K562 (cell line): ENCODE data around the gene MAD1L1. TPM values are rescaled to one million over a fixed set of nuclear protein-coding genes. Genes with fewer than 3 reads are reported as not detected.
"Not testable (repeated sequence)": the region's sequence is repeated elsewhere in the genome, so short reads cannot be mapped to it uniquely, and the experiment has no call there.

Experiments used
- ATAC-seq: fragments of 200-7000 bp; cut with Tn5 transposase; 3 replicates; pipeline ENCODE4 v1.9.1; 2020; ENCODE audit warnings: moderate library complexity
- BruUV-seq: library from RNA; stranded (reverse); fragments of 400-500 nt; replicated peaks from 2 replicates; lab custom pipeline; 2021; lab: Mats Ljungman, UMichigan
- CTCF ChIA-PET: fragments of 300-600 bp; formaldehyde crosslinking; extraction: SDS; loops from one replicate; lab custom pipeline; 2021; ENCODE audit warnings: low intra/inter-chr PET ratio; lab: Yijun Ruan, JAX
- POLR2A ChIA-PET: fragments of 300-600, 350-650 bp; sonication (Branson Sonifier 250); formaldehyde crosslinking; extraction: SDS; loops from one replicate; lab custom pipeline; 2021; ENCODE audit warnings: antibody characterized with exemption, inconsistent platforms; lab: Yijun Ruan, JAX
- DNase-seq, 4 experiments: peaks; one replicate each; pipeline versions ENCODE4 v3.0.0 to v3.0.0-alpha.2; 2011 to 2018; ENCODE audit warnings: low spot score in 3 of 4, mixed read lengths in 3 of 4; ENCODE audit errors: extremely low read depth in 1 of 4
- FAIRE-seq: peaks from 2 replicates; lab custom pipeline; 2011; peaks lifted over from hg19 to GRCh38; lab: Jason Lieb, UNC
- H2AFZ ChIP-seq: 2 replicates; pipeline ENCODE4 v1.6.0; 2011; ENCODE audit warnings: low read depth, low read length, control low read depth, inconsistent platforms
- H3K27ac ChIP-seq: fragments of 200-600 bp; 3 replicates; pipeline ENCODE4 v1.8.0; 2011; ENCODE audit warnings: low read depth, mild to moderate bottlenecking, control low read depth, inconsistent platforms, low read length, moderate library complexity, mixed read lengths; ENCODE audit errors: extremely low read depth
- H3K27me3 ChIP-seq, 2 experiments: fragments of 300-600 bp in 1 of 2; 2 replicates in 1 of 2; 3 replicates in 1 of 2; pipeline versions ENCODE4 v1.6.0 to v1.8.0; 2011; ENCODE audit warnings: inconsistent platforms in 2 of 2, low read length in 2 of 2, mild to moderate bottlenecking in 1 of 2, mixed read lengths in 1 of 2, moderate library complexity in 1 of 2; ENCODE audit not compliant: control insufficient read depth in 2 of 2, insufficient read depth in 2 of 2
- H3K36me3 ChIP-seq: fragments of 300-600 bp; 3 replicates; pipeline ENCODE4 v1.8.0; 2011; ENCODE audit warnings: mild to moderate bottlenecking, low read length, inconsistent platforms; ENCODE audit not compliant: control insufficient read depth, insufficient read depth
- H3K4me1 ChIP-seq, 2 experiments: fragments of 200-600 bp in 1 of 2; replicated peaks in 1 of 2; 2 replicates in 1 of 2; 3 replicates in 1 of 2; pipeline versions ENCODE4 v1.5.1 to v1.8.0; 2011; ENCODE audit warnings: inconsistent platforms in 2 of 2, low read length in 2 of 2, mild to moderate bottlenecking in 1 of 2, mixed read lengths in 1 of 2, moderate library complexity in 1 of 2; ENCODE audit not compliant: control insufficient read depth in 2 of 2, insufficient read depth in 2 of 2
- H3K4me2 ChIP-seq: 2 replicates; pipeline ENCODE4 v1.6.1; 2011; ENCODE audit warnings: low read length, control low read depth, inconsistent platforms, mixed read lengths; ENCODE audit not compliant: insufficient read depth
- H3K4me3 ChIP-seq: fragments of 200-600 bp; sonication (generic), shearing (Covaris generic); 2 replicates; pipeline ENCODE4 v1.5.1; 2016; ENCODE audit warnings: control low read depth, inconsistent platforms
- H3K79me2 ChIP-seq: fragments of 200-600 bp; 3 replicates; pipeline ENCODE4 v1.8.0; 2011; ENCODE audit warnings: low read length, inconsistent platforms; ENCODE audit not compliant: control insufficient read depth, insufficient read depth
- H3K9ac ChIP-seq, 2 experiments: 2 replicates each; pipeline versions ENCODE4 v1.6.0 to v1.6.1; 2011; ENCODE audit warnings: low read depth in 2 of 2, low read length in 2 of 2, control low read depth in 1 of 2, inconsistent platforms in 1 of 2, mild to moderate bottlenecking in 1 of 2, mixed read lengths in 1 of 2; ENCODE audit not compliant: insufficient read depth in 1 of 2
- H3K9me1 ChIP-seq: one replicate; pipeline ENCODE4 v1.6.0; 2011; ENCODE audit warnings: inconsistent platforms, mild to moderate bottlenecking, low read length, moderate library complexity; ENCODE audit not compliant: control insufficient read depth, insufficient read depth
- H3K9me3 ChIP-seq: replicated peaks from 2 replicates; pipeline ENCODE4 v1.5.1; 2011; ENCODE audit warnings: low read depth, low read length, inconsistent platforms; ENCODE audit not compliant: control insufficient read depth, insufficient read depth
- H4K20me1 ChIP-seq: replicated peaks from 2 replicates; pipeline ENCODE4 v1.6.1; 2011; ENCODE audit warnings: low read length, inconsistent platforms, mixed read lengths; ENCODE audit not compliant: control insufficient read depth, insufficient read depth
- ARID1B ChIP-seq: fragments of 450-650 bp; IDR thresholded peaks from 2 replicates; pipeline ENCODE4 v1.6.1; 2016; ENCODE audit warnings: antibody characterized with exemption, mild to moderate bottlenecking, inconsistent platforms
- CBFA2T2 ChIP-seq: fragments of 450-650 bp; conservative IDR thresholded peaks from 2 replicates; pipeline ENCODE4 v1.6.1; 2017; ENCODE audit warnings: mild to moderate bottlenecking
- CXXC5 ChIP-seq: fragments of 250-450 bp; sonication (Bioruptor Pico); IDR thresholded peaks from 2 replicates; pipeline ENCODE4 v1.8.0; 2022; ENCODE audit warnings: inconsistent platforms, mild to moderate bottlenecking, moderate library complexity
- DMBX1 ChIP-seq: fragments of 250-450 bp; sonication (Bioruptor Pico); IDR thresholded peaks from 2 replicates; pipeline ENCODE4 v1.8.0; 2022; ENCODE audit warnings: inconsistent platforms, mild to moderate bottlenecking, moderate library complexity, borderline replicate concordance
- DPF2 ChIP-seq: fragments of 450-650 bp; IDR thresholded peaks from 2 replicates; pipeline ENCODE4 v1.6.1; 2016
- EP400 ChIP-seq: fragments of 450-650 bp; IDR thresholded peaks from 2 replicates; pipeline ENCODE4 v1.6.1; 2017; ENCODE audit warnings: antibody characterized with exemption, mild to moderate bottlenecking, moderate library complexity
- FOXK2 ChIP-seq, 2 experiments: fragments of 450-650 bp; IDR thresholded peaks in 1 of 2; conservative IDR thresholded peaks in 1 of 2; 2 replicates each; pipeline ENCODE4 v1.6.1; 2016; ENCODE audit warnings: low read depth in 2 of 2, mild to moderate bottlenecking in 1 of 2
- HDAC1 ChIP-seq, 2 experiments: fragments of 450-650 bp; IDR thresholded peaks; 2 replicates each; pipeline ENCODE4 v1.6.1; 2016 to 2017; ENCODE audit warnings: inconsistent platforms in 1 of 2, mild to moderate bottlenecking in 1 of 2, moderate library complexity in 1 of 2
- HMBOX1 ChIP-seq: sonication (generic); IDR thresholded peaks from 2 replicates; pipeline ENCODE4 v1.6.1; 2016
- KDM1A ChIP-seq, 2 experiments: fragments of 450-650 bp; IDR thresholded peaks; 2 replicates each; pipeline ENCODE4 v1.6.1; 2016; ENCODE audit warnings: mild to moderate bottlenecking in 2 of 2
- MIER1 ChIP-seq: fragments of 450-650 bp; IDR thresholded peaks from 2 replicates; pipeline ENCODE4 v1.6.1; 2016; ENCODE audit warnings: antibody characterized with exemption, mild to moderate bottlenecking, low read depth
- MNT ChIP-seq, 2 experiments: fragments of 450-650 bp; conservative IDR thresholded peaks; 2 replicates each; pipeline ENCODE4 v1.6.1; 2017; ENCODE audit warnings: mild to moderate bottlenecking in 2 of 2, moderate library complexity in 2 of 2
- NCOR1 ChIP-seq: fragments of 450-650 bp; IDR thresholded peaks from 2 replicates; pipeline ENCODE4 v1.6.1; 2016; ENCODE audit warnings: mild to moderate bottlenecking, moderate library complexity
- NFIC ChIP-seq: fragments of 450-650 bp; IDR thresholded peaks from 2 replicates; pipeline ENCODE4 v1.6.1; 2017; ENCODE audit warnings: mild to moderate bottlenecking, inconsistent platforms
- SMARCE1 ChIP-seq: fragments of 450-650 bp; IDR thresholded peaks from 2 replicates; pipeline ENCODE4 v1.7.1; 2016; ENCODE audit warnings: mild to moderate bottlenecking
- TAL1 ChIP-seq: fragments of 450-650 bp; IDR thresholded peaks from 2 replicates; pipeline ENCODE4 v1.6.1; 2016; ENCODE audit warnings: mild to moderate bottlenecking
- TRIM24 ChIP-seq, 2 experiments: fragments of 450-650 bp; IDR thresholded peaks; 2 replicates each; pipeline ENCODE4 v1.6.1; 2016
- WGBS: fragments of 100-300 bp; shearing (Covaris generic); methylation state at CpG from one replicate; pipeline ENCODE4 v1.1.6; 2016; ENCODE audit warnings: low coverage, mixed read lengths; ENCODE audit not compliant: insufficient coverage; ENCODE audit errors: missing lambda C conversion rate; 5-methylcytosine and 5-hydroxymethylcytosine counted together
- in situ Hi-C: fragments of 300-500 bp; cut with MboI; formaldehyde crosslinking; loops from 4 replicates; pipeline ENCODE4 v1.15.0; 2018; ENCODE audit warnings: inconsistent platforms, mixed read lengths
- intact Hi-C: fragments of 100-400 bp; cut with micrococcal nuclease; formaldehyde crosslinking; loops from 2 replicates; pipeline ENCODE4 v1.14.2; 2022
- polyA plus RNA-seq, 8 experiments: library from polyadenylated mRNA; depleted of rRNA in 4 of 8; stranded (reverse) in 5 of 8; unstranded in 3 of 8; fragments of >200 nt; fragmentation: Nextera tagmentation in 2 of 8; fragmentation: Illumina TruSeq in 1 of 8; extraction: Ambion mirVana in 2 of 8; extraction: Trizol in 1 of 8; gene quantifications; 2 replicates each; pipeline versions ENCODE4 v1.2.1 to v1.2.3, GENCODE V29; 2011 to 2014; ENCODE audit warnings: inconsistent platforms in 1 of 8, missing spikeins in 1 of 8
- total RNA-seq, 7 experiments: library from RNA; depleted of rRNA in 6 of 7; stranded (reverse); fragments of >200 nt in 6 of 7; fragmentation: Illumina TruSeq in 2 of 7; extraction: Trizol in 2 of 7; gene quantifications; 2 replicates each; pipeline versions ENCODE4 v1.2.1 to v1.2.3, GENCODE V29; 2011 to 2021; ENCODE audit warnings: low replicate concordance in 1 of 7

MAD1L1 gene
- total and polyA plus RNA-seq, 9 of the 15 experiments (the other 6 are each of a cell fraction or from before 2014, with no cell fraction given), result 1.7 to 89.7 (median 18.0) TPM

- H2AFZ ChIP-seq, H3K4me3 ChIP-seq, ATAC-seq, BruUV-seq, H3K9ac ChIP-seq, CTCF ChIA-PET, DNase-seq, H3K27me3 ChIP-seq, H3K4me2 ChIP-seq, H3K9me1 ChIP-seq, H3K79me2 ChIP-seq, H3K36me3 ChIP-seq, H3K9me3 ChIP-seq, in situ Hi-C loops, H3K27ac ChIP-seq, intact Hi-C loops: not testable (repeated sequence)
- POLR2A ChIA-PET, result interaction anchor here (0.7 kb wide), 1 partner anchor 14 kb away, joined by 3 read pairs; no protein-coding TSS in a partner anchor
- Histone ChIP-seq H3K4me1 (peaks cover 7 to 33% of the 10 kb centered on the region in 2 experiments; a peak in 4 of 5 replicates), H4K20me1 (peaks cover 28% of the 10 kb centered on the region)
- 47% methylated on average over 4 of the region's 17 CpGs for WGBS
- peak; percentile 73 for FAIRE-seq
- TF ChIP-seq MNT (conservative IDR thresholded peaks at IDR 0.05) (peak; percentile 66 to 68), KDM1A (IDR thresholded peaks at IDR 0.05) (peak; percentile 71 to 75), MIER1 (0 out of 2 replicates have a peak, but pooled peaks have one; percentile 43), CBFA2T2 (peak; percentile 78), ARID1B (peak; percentile 66), CXXC5 (CRISPR knock-in tag) (0 out of 2 replicates have a peak, but pooled peaks have one; percentile 41), EP400 (0 out of 2 replicates have a peak, but pooled peaks have one; percentile 13), TAL1 (peak; percentile 60), NCOR1 (peak; percentile 47), TRIM24 (IDR thresholded peaks at IDR 0.05) (peak in 1 of 2 experiments; percentile 31; a peak in 1 of 4 replicates), SMARCE1 (0 out of 2 replicates have a peak, but pooled peaks have one; percentile 20), FOXK2 (conservative IDR thresholded peaks at IDR 0.05 in 1 of 2, IDR thresholded peaks at IDR 0.05 in 1 of 2; ENCODE audit: low read depth in 2 of 2) (peak in 1 of 2 experiments; percentile 60; a peak in 1 of 4 replicates), HMBOX1 (0 out of 2 replicates have a peak, but pooled peaks have one; percentile 17), NFIC (peak; percentile 38; the same call in 1 of the 2 replicates), DPF2 (peak; percentile 51; the same call in 1 of the 2 replicates), HDAC1 (IDR thresholded peaks at IDR 0.05) (peak in 1 of 2 experiments; percentile 29; a peak in 1 of 4 replicates), DMBX1 (peak; percentile 65; the same call in 1 of the 2 replicates)
Measured at GRCh38 chr7:2162004-2162902, 70.5 kb downstream of the MAD1L1 start.
